VCaP (cell line): ENCODE measurements around the gene HUS1.

Experiments used
- H3K27ac ChIP-seq: fragments of 450-650 bp; 2 replicates; pipeline ENCODE4 v1.5.1; 2017
- CTCF ChIP-seq: fragments of 450-650 bp; conservative IDR thresholded peaks from 2 replicates; pipeline ENCODE4 v1.5.1; 2017; ENCODE audit warnings: mild to moderate bottlenecking, moderate library complexity

Gene HUS1

GRCh38 chr7:47962262-47962661 is 17.2 kb downstream of the HUS1 start:
- TF ChIP-seq CTCF, result no peak
- no peak overlapping the region for H3K27ac ChIP-seq

GRCh38 chr7:47957156-47957555 is 22.3 kb downstream of the HUS1 start:
- TF ChIP-seq CTCF, result no peak
- no peak overlapping the region for H3K27ac ChIP-seq

GRCh38 chr7:47956220-47956619 is 23.2 kb downstream of the HUS1 start:
- TF ChIP-seq CTCF, result no peak
- no peak overlapping the region for H3K27ac ChIP-seq

- no peak for TF ChIP-seq CTCF
Observed at GRCh38 chr7:47954231-47954911, 25.0 kb downstream of the HUS1 start.

GRCh38 chr7:47953822-47954221 is 25.6 kb downstream of the HUS1 start:
- TF ChIP-seq CTCF, result no peak
- H3K27ac ChIP-seq, result no peak overlapping the region

More at GRCh38 chr7:47954231-47954911, 25.0 kb downstream of the HUS1 start:
- no peak overlapping the region for H3K27ac ChIP-seq

- H3K27ac ChIP-seq, result peak overlapping the region; percentile 75
- TF ChIP-seq CTCF, result no peak
Observed at GRCh38 chr7:47952224-47952623, 27.2 kb downstream of the HUS1 start.

- H3K27ac ChIP-seq, result peak overlapping the region; percentile 75
- no peak for TF ChIP-seq CTCF
Observed at GRCh38 chr7:47951374-47951773, 28.0 kb downstream of the HUS1 start.
